GM12874 (cell line): ENCODE measurements around the gene MFSD1.

ENCODE experiments used
- TF ChIP-seq, protein P1 (sequence below): IDR thresholded peaks from 2 replicates; pipeline ENCODE4 v1.5.1; 2011; ENCODE audit warnings: low read depth, mild to moderate bottlenecking, control low read depth, low read length, moderate library complexity; ENCODE audit not compliant: insufficient read depth

The MFSD1 gene

GRCh38 chr3:158771982-158772381 is 29.9 kb upstream of the MFSD1 start:
- TF ChIP-seq, protein P1, sequence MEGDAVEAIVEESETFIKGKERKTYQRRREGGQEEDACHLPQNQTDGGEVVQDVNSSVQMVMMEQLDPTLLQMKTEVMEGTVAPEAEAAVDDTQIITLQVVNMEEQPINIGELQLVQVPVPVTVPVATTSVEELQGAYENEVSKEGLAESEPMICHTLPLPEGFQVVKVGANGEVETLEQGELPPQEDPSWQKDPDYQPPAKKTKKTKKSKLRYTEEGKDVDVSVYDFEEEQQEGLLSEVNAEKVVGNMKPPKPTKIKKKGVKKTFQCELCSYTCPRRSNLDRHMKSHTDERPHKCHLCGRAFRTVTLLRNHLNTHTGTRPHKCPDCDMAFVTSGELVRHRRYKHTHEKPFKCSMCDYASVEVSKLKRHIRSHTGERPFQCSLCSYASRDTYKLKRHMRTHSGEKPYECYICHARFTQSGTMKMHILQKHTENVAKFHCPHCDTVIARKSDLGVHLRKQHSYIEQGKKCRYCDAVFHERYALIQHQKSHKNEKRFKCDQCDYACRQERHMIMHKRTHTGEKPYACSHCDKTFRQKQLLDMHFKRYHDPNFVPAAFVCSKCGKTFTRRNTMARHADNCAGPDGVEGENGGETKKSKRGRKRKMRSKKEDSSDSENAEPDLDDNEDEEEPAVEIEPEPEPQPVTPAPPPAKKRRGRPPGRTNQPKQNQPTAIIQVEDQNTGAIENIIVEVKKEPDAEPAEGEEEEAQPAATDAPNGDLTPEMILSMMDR: no peak

GRCh38 chr3:158773166-158773565 is 28.7 kb upstream of the MFSD1 start:
- TF ChIP-seq, protein P1: no peak

- TF ChIP-seq, protein P1: 0 out of 2 replicates have a peak, but pooled peaks have one; percentile 2
These were observed 27.7 kb upstream of the MFSD1 start for GRCh38 chr3:158773845-158774830.

GRCh38 chr3:158774965-158775364 is 26.9 kb upstream of the MFSD1 start:
- TF ChIP-seq, protein P1: no peak

GRCh38 chr3:158775426-158776410 is 26.1 kb upstream of the MFSD1 start:
- TF ChIP-seq, protein P1: no peak

DNA sequence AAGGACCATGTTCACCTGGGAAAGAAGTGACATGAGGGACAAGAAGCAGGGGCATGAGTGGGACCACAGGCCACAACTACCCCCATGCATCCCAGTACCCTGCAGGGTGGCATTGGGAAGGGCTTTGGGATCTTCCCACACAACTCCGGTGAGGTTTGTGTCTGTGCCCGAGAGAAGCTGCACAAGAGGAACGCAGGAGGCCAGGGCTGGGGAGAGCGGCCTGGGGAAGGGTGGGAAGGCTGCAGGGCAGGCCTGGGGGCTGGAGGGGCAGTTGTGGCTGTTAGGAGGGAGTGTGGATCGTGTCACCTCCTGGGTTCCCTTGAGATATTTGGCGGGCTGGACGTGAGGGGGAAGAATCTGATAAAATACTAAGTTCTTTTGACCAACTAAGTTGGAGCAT is 25.3 kb upstream of the MFSD1 start:
- TF ChIP-seq, protein P1: no peak
